Chondrocyte (in vitro differentiated cells): ENCODE data around the gene JAKMIP1. TPM values are rescaled to one million over a fixed set of nuclear protein-coding genes. Genes with fewer than 3 reads are reported as not detected.

Source experiments
- DNase-seq: peaks from one replicate; pipeline ENCODE4 v3.0.0; 2021; ENCODE audit warnings: mixed read lengths, low spot score
- H3K27ac Mint-ChIP-seq: one replicate; pipeline ENCODE4 v1.8.0; 2021; ENCODE audit warnings: mild to moderate bottlenecking, moderate library complexity, mixed read lengths; ENCODE audit not compliant: unreplicated experiment
- H3K27me3 Mint-ChIP-seq: 2 replicates; pipeline ENCODE4 v1.8.0; 2021; ENCODE audit warnings: low read depth, mixed read lengths
- H3K36me3 Mint-ChIP-seq: 2 replicates; pipeline ENCODE4 v1.8.0; 2021; ENCODE audit warnings: low read depth, mixed read lengths
- H3K4me1 Mint-ChIP-seq: 2 replicates; pipeline ENCODE4 v1.8.0; 2021; ENCODE audit warnings: low read depth, mild to moderate bottlenecking, mixed read lengths
- H3K4me3 Mint-ChIP-seq: one replicate; pipeline ENCODE4 v1.8.0; 2021; ENCODE audit warnings: mild to moderate bottlenecking, moderate library complexity, mixed read lengths; ENCODE audit not compliant: unreplicated experiment
- H3K9me3 Mint-ChIP-seq: 2 replicates; pipeline ENCODE4 v1.8.0; 2021; ENCODE audit warnings: low read depth, mixed read lengths
- total RNA-seq: library from RNA; stranded (reverse); gene quantifications from 3 replicates; pipeline ENCODE4 v1.2.1, GENCODE V29; 2021
- TF ChIP-seq, protein P1 (sequence below): fragments of 200-600 bp; sonication (generic); IDR thresholded peaks from 2 replicates; pipeline ENCODE4 v1.5.0; 2021; ENCODE audit warnings: antibody characterized with exemption, mild to moderate bottlenecking, moderate library complexity

The JAKMIP1 gene
- total RNA-seq, 1 donor from 2014 or later, result 0.10 TPM

DNA sequence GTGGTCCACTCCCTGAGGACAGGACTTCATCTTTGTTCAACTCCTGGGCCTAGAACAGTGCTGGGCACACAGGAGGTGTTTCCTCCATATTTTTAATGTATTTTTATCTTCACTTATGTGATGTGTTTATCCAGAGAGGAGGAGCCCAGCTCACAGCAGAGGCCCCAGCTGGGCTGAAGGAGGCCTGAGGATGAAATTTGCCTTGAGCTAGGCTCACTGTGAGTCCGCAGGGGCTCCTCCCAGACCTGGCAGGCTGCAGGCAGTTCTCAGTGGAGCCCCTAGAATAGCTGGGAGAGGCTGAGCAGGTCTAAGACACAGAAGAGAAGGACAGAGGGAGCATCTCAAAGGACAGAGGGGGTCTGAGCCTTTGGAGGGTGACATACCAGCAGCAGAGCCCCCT lies 208.9 kb downstream of the JAKMIP1 start:
- Mint-ChIP-seq H3K9me3 (no peaks in the 10 kb centered on the region), H3K36me3 (no peaks in the 10 kb centered on the region), H3K4me1 (no peaks in the 10 kb centered on the region), H3K27ac (no peak overlapping the region), H3K27me3 (peaks cover 55% of the 10 kb centered on the region), H3K4me3 (no peak overlapping the region)
- TF ChIP-seq, protein P1, sequence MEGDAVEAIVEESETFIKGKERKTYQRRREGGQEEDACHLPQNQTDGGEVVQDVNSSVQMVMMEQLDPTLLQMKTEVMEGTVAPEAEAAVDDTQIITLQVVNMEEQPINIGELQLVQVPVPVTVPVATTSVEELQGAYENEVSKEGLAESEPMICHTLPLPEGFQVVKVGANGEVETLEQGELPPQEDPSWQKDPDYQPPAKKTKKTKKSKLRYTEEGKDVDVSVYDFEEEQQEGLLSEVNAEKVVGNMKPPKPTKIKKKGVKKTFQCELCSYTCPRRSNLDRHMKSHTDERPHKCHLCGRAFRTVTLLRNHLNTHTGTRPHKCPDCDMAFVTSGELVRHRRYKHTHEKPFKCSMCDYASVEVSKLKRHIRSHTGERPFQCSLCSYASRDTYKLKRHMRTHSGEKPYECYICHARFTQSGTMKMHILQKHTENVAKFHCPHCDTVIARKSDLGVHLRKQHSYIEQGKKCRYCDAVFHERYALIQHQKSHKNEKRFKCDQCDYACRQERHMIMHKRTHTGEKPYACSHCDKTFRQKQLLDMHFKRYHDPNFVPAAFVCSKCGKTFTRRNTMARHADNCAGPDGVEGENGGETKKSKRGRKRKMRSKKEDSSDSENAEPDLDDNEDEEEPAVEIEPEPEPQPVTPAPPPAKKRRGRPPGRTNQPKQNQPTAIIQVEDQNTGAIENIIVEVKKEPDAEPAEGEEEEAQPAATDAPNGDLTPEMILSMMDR, result no peak
- no peak for DNase-seq

DNA sequence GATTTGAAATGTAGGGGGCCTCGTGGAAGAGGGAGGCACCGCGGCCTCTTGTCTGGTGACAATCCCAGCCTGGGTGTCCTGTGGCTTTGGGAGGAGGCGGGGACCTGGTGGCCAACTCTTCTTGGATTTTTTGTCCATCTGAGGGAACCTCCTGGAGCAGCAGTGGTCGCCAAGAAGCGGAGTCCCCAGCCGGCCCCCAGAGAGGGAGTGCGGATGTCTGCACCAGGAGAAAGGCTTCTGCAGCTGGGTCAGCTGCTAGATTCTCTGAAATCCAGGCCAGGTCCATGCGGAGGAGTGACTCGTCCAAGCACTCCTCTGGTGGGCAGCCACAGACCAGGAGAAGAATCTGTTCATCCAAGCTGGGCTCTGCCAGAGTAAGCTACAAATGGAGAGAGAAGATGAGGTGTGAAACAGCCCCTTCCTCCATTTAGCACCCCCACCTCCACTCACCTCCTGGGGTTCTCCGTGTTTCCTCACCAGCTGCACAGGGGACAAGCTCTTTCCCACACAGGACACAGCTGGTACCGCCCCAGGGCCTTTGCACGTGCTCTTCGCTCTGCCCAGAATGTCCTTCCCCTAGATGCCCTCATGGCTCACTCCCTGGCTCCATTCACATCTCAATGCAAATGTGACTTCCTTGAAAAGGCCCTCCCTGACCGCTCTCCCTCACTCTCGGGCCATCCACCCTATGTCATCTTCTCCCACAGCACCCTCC lies 209.7 kb downstream of the JAKMIP1 start:
- no peak for DNase-seq
- H3K27ac Mint-ChIP-seq, result no peak overlapping the region
- H3K4me3 Mint-ChIP-seq, result no peak overlapping the region
- H3K9me3 Mint-ChIP-seq, result no peaks in the 10 kb centered on the region
- no peaks in the 10 kb centered on the region for H3K4me1 Mint-ChIP-seq
- TF ChIP-seq, protein P1, result no peak
- no peaks in the 10 kb centered on the region for H3K36me3 Mint-ChIP-seq
- peaks cover 48% of the 10 kb centered on the region for H3K27me3 Mint-ChIP-seq

DNA sequence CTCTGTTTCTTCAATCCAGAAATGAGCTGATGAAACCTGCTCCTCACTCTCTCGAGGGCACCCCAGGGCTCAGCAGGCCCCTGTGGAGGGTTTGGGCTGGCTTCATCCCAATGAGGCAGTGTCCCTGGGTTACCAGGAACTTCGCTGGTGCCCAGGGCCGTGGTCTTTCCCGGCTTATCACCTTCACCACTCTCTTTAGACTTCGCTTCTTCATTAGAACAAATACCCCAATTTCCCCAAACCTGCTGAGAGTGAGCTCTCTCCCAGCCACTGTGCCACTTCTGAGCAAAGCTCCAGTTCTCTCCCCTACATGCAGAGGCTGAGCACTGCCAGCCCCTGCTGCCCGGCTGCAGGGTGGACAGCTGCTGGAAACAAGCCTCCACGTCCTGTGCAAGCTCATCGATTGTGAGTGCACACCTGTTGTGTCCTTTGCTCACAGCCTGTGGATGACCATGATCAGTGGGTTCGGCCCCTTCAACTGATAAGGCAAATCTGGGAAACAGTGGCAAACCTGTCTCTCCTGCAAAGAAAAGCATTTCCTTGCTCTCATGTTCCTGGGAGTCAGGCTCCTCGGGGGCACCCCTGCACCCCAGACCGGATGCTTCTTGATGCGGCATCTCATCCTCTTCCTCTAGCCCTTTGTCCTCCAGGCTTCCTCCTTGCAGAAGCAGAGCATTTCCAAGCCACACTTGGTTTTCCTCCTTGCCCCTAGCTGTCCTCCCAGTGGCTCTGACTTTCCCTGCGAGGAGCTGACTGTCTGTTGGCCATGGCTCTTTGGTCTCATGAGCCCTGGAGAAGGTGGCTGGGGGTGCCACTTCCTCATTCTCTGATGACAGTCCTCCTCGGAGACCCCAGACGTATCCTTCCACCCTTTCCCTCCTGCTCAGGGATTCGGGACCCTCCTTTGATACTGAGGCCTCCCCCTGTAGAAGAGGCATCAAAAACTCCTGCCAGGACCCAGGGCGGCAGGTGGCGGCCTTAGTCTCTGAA lies 210.8 kb downstream of the JAKMIP1 start:
- peaks cover 3% of the 10 kb centered on the region for H3K36me3 Mint-ChIP-seq

DNA sequence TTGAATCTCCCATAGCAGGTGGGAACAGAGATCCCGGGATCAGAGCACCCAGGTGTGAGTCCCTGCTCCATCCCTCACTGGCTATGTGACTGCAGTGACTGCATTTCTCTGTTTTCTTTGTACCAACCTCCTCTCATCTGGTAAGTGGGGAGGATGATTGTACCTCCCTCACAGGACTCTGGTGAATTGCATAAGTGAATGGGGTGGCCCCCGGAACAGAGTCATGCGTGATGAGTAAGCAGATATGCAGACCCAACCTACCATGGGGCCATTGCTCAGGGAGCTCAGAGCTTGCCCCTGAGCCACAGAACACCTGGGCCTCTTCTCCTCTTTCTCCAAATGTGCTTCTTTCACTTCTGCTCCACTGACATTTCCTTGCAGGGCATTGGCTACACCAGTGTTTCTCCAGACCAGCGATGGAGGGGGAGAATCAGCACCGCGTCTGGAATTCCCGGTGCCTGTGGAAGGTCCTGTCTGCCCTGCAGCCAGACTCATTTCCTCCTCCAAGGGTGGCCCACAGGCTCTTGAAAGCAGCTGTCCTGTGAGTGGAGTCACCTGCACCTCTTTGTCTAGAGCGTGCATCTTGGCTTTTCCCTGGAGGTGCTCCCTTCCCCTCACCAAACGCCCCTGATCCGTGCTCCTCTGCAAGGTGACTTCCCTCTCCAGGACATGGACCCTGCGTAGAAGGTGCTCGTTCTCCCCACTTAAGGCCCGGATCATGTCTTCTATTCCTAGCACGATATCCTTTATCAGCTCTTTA lies 212.1 kb downstream of the JAKMIP1 start:
- no peak for DNase-seq
- Mint-ChIP-seq H3K4me3 (no peak overlapping the region), H3K27ac (no peak overlapping the region), H3K9me3 (peaks cover 18% of the 10 kb centered on the region), H3K36me3 (peaks cover 6% of the 10 kb centered on the region), H3K4me1 (no peaks in the 10 kb centered on the region), H3K27me3 (peaks cover 42% of the 10 kb centered on the region)
- TF ChIP-seq, protein P1, result no peak

More for the DNA sequence above, 210.8 kb downstream of the JAKMIP1 start:
- TF ChIP-seq, protein P1, result no peak
- Mint-ChIP-seq H3K4me3 (no peak overlapping the region), H3K27me3 (peaks cover 43% of the 10 kb centered on the region), H3K4me1 (no peaks in the 10 kb centered on the region), H3K9me3 (peaks cover 6% of the 10 kb centered on the region), H3K27ac (no peak overlapping the region)
- no peak for DNase-seq

DNA sequence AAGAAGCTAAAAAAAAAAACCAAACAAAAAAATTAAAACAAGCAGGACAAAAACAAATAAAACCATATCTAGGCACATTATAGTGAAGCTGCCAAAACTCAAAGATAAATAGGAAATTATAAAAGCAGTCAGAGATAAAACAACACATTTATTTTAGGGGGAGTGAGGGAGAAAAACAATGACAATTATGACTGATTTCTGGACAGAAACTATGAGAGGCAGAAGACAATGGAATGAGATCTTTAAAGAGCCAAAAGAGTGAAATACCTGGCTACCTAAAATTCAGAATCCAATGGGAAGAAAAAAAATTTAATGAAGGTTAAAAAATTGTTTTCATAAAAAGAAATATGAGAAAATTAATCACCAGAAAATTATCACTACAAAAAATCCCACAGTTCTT lies 215.5 kb downstream of the JAKMIP1 start:
- Mint-ChIP-seq H3K9me3 (peaks cover 18% of the 10 kb centered on the region), H3K27me3 (peaks cover 36% of the 10 kb centered on the region), H3K4me3 (no peak overlapping the region), H3K4me1 (peaks cover 4% of the 10 kb centered on the region), H3K27ac (no peak overlapping the region), H3K36me3 (peaks cover 6% of the 10 kb centered on the region)
- TF ChIP-seq, protein P1, result no peak
- DNase-seq, result no peak
